ENCODE measurements around the gene SGTB. TPM values are rescaled to one million over a fixed set of nuclear protein-coding genes. Genes with fewer than 3 reads are reported as not detected.

The SGTB gene
- total and polyA plus RNA-seq, 2 of the 8 experiments (the other 6 are each of a cell fraction or from before 2014, with no cell fraction given): 2.2 to 18.7 TPM

GRCh38 chr5:65749956-65750355 is 28.0 kb upstream of the SGTB start:
- Histone ChIP-seq H3K56ac (replicated peaks; ENCODE audit: insufficient read length, low read depth, low read length) (no peak overlapping the region), H3K4me1 (replicated peaks in 1 of 4; ENCODE audit: control insufficient read depth in 3 of 4, insufficient read depth in 4 of 4, low read length in 3 of 4) (no peaks in the 10 kb centered on the region), H2AFZ (ENCODE audit: low read length) (no peak overlapping the region), H4K20me1 (replicated peaks in 1 of 2; ENCODE audit: control insufficient read depth in 1 of 2, insufficient read depth in 2 of 2, low read length in 2 of 2) (peaks cover 10 to 17% of the 10 kb centered on the region in 2 experiments), H2AK5ac (ENCODE audit: low read depth, low read length) (no peak overlapping the region), H3K27me3 (replicated peaks in 1 of 4; ENCODE audit: control insufficient read depth in 3 of 4, extremely low read depth in 1 of 4, insufficient read depth in 3 of 4, low read length in 3 of 4) (no peaks in the 10 kb centered on the region), H3K27ac (ENCODE audit: low read depth, low read length) (no peak overlapping the region), H3K14ac (ENCODE audit: insufficient read length) (no peak overlapping the region), H3K9ac (replicated peaks in 1 of 4; ENCODE audit: extremely low read depth in 1 of 4, low read depth in 3 of 4, low read length in 3 of 4) (no peak overlapping the region), H2BK15ac (ENCODE audit: low read length) (no peak overlapping the region), H2BK12ac (ENCODE audit: low read depth, low read length) (no peak overlapping the region), H3K9me3 (ENCODE audit: insufficient read depth in 2 of 2, low read depth in 1 of 2, low read length in 1 of 2) (no peaks in the 10 kb centered on the region), H3K4me2 (ENCODE audit: insufficient read depth in 1 of 2, low read depth in 2 of 2, low read length in 2 of 2) (no peak overlapping the region), H2BK120ac (replicated peaks; ENCODE audit: low read depth, low read length) (no peak overlapping the region), H3K4me3 (ENCODE audit: extremely low read depth in 1 of 4, insufficient read depth in 2 of 4, low read depth in 3 of 4, low read length in 4 of 4) (no peak overlapping the region), H3K18ac (ENCODE audit: extremely low read depth, low read length) (no peak overlapping the region), H3K36me3 (ENCODE audit: control insufficient read depth in 2 of 4, insufficient read depth in 4 of 4, low read length in 3 of 4) (peaks cover 0 to 4% (median 0%) of the 10 kb centered on the region in 4 experiments; a peak in 2 of 8 replicates), H2BK5ac (ENCODE audit: low read depth, low read length) (peak overlapping the region; percentile 26; the same call in 1 of the 2 replicates), H4K8ac (ENCODE audit: extremely low read depth, insufficient read depth, low read length) (no peak overlapping the region), H3K23me2 (ENCODE audit: low read depth, low read length) (no peaks in the 10 kb centered on the region), H3K79me2 (ENCODE audit: control insufficient read depth in 1 of 2, insufficient read depth in 2 of 2, low read length in 2 of 2) (peaks cover 10 to 95% of the 10 kb centered on the region in 2 experiments), H3K23ac (ENCODE audit: insufficient read length) (no peak overlapping the region), H2BK20ac (ENCODE audit: low read length) (no peak overlapping the region), H3K4ac (replicated peaks; ENCODE audit: insufficient read length, low read depth, low read length) (no peak overlapping the region), H4K91ac (replicated peaks; ENCODE audit: insufficient read length, low read length) (no peak overlapping the region), H4K5ac (ENCODE audit: insufficient read length, low read depth, low read length) (no peak overlapping the region), H3K79me1 (ENCODE audit: low read depth, low read length) (peaks cover 9% of the 10 kb centered on the region)
- CTCF ChIA-PET (ENCODE audit: partially characterized antibody): interaction anchor here (1.2 kb wide), 1 partner anchor 8 kb away, joined by 4 read pairs; no protein-coding TSS in a partner anchor
- no peak for FAIRE-seq
- no peak for DNase-seq (ENCODE audit: low read depth in 1 of 2, low spot score in 2 of 2)
- WGBS, 2 experiments (ENCODE audit: extremely low coverage in 1 of 2, insufficient coverage in 1 of 2, insufficient read length in 1 of 2, insufficient replicate concordance in 2 of 2, low coverage in 1 of 2, low lambda C conversion rate in 2 of 2, missing lambda C conversion rate in 1 of 2): 90% methylated on average over 5 of the region's 5 CpGs; no CpG with 5 or more reads in 1 of the 2 experiments
- POLR2A ChIA-PET (ENCODE audit: partially characterized antibody): no interaction called here
- TF ChIP-seq SRF (IDR thresholded peaks at IDR 0.05; ENCODE audit: low read depth, low read length) (no peak), FOSL1 (IDR thresholded peaks at IDR 0.05; ENCODE audit: insufficient read depth, low read depth, low read length) (no peak), ZNF274 (IDR thresholded peaks at IDR 0.05; ENCODE audit: borderline replicate concordance, extremely low read depth, low read length) (no peak), CBX5 (IDR thresholded peaks at IDR 0.05; ENCODE audit: low read depth, low read length) (no peak), CTCF (IDR thresholded peaks at IDR 0.05; ENCODE audit: control extremely low read depth in 1 of 3, insufficient read depth in 1 of 3, low read depth in 1 of 3, low read length in 3 of 3) (no peak), RNF2 (IDR thresholded peaks at IDR 0.05; ENCODE audit: borderline replicate concordance, low read depth, low read length, missing control alignments, poor library complexity, severe bottlenecking) (no peak), SIX5 (IDR thresholded peaks at IDR 0.05; ENCODE audit: low read depth, low read length) (no peak)
